ENCODE results near the gene ZKSCAN8.

GRCh38 chr6:28160233-28160632 is 18.6 kb downstream of the ZKSCAN8 start:
- no peak for TF ChIP-seq CTCF (IDR thresholded peaks at IDR 0.05)
- no peak for TF ChIP-seq POLR2A (IDR thresholded peaks at IDR 0.05)
